GM12891 (cell line): ENCODE measurements around the gene OFD1.

ENCODE experiments used
- DNase-seq: peaks from one replicate; pipeline ENCODE4 v3.0.0; 2011; ENCODE audit warnings: low spot score; ENCODE audit not compliant: insufficient read length
- FAIRE-seq: peaks from 2 replicates; lab custom pipeline; 2011; peaks lifted over from hg19 to GRCh38; lab: Jason Lieb, UNC
- PAX5 ChIP-seq: IDR thresholded peaks from 2 replicates; pipeline ENCODE4 v1.6.1; 2011; ENCODE audit warnings: low read length, moderate library complexity, mild to moderate bottlenecking; ENCODE audit not compliant: insufficient read depth, severe bottlenecking
- POLR2A ChIP-seq: IDR thresholded peaks from 2 replicates; pipeline ENCODE4 v1.6.1; 2011; ENCODE audit warnings: low read depth, low read length, control low read depth
- POLR2AphosphoS5 ChIP-seq: IDR thresholded peaks from 2 replicates; pipeline ENCODE4 v1.6.1; 2011; ENCODE audit warnings: low read depth, low read length, control low read depth
- POU2F2 ChIP-seq: IDR thresholded peaks from 2 replicates; pipeline ENCODE4 v1.6.1; 2011; ENCODE audit warnings: low read depth, mild to moderate bottlenecking, control low read depth, low read length, moderate library complexity
- SPI1 ChIP-seq: IDR thresholded peaks from 2 replicates; pipeline ENCODE4 v1.6.1; 2011; ENCODE audit warnings: low read depth, low read length, control low read depth
- TAF1 ChIP-seq: IDR thresholded peaks from 2 replicates; pipeline ENCODE4 v1.6.1; 2011; ENCODE audit warnings: low read depth, low read length, control low read depth

Gene OFD1

GRCh38 chrX:13702111-13702789 lies 32.3 kb upstream of the OFD1 start:
- TF ChIP-seq PAX5 (no peak), POLR2A (no peak), POLR2AphosphoS5 (no peak)
- no peak for DNase-seq
- peak; percentile 54 for FAIRE-seq

DNA sequence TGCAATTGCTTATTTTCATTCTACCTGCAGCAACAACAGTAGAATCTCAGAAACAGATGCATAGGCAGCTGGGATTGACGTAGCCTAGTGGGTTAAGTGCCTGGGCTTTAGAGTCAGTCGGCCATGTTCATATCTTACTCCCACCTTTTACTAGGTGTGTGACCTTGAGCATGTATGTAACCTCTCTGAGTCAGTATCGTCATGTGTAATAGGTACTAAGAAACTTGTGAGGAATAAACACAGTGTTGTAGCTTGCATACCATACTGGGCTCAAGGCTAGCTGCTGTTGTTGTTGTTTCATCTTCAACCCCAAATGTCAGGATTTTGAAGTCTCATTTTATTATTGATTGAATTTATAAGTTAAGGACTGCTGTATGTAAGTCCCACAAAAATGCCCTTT lies 31.4 kb upstream of the OFD1 start:
- no peak for TF ChIP-seq SPI1
- no peak for TF ChIP-seq PAX5
- no peak for TF ChIP-seq POLR2AphosphoS5
- FAIRE-seq (no peak), DNase-seq (no peak)

- TF ChIP-seq POLR2AphosphoS5: no peak
- no peak for TF ChIP-seq PAX5
- no peak for TF ChIP-seq SPI1
- no peak for TF ChIP-seq POLR2A
- TF ChIP-seq POU2F2: no peak
- FAIRE-seq (no peak), DNase-seq (no peak)
Observed at GRCh38 chrX:13703589-13703988, 31.0 kb upstream of the OFD1 start.

GRCh38 chrX:13711141-13711540 lies 23.4 kb upstream of the OFD1 start:
- no peak for FAIRE-seq
- no peak for TF ChIP-seq PAX5
- no peak for TF ChIP-seq POU2F2
- TF ChIP-seq POLR2A: no peak
- no peak for DNase-seq

DNA sequence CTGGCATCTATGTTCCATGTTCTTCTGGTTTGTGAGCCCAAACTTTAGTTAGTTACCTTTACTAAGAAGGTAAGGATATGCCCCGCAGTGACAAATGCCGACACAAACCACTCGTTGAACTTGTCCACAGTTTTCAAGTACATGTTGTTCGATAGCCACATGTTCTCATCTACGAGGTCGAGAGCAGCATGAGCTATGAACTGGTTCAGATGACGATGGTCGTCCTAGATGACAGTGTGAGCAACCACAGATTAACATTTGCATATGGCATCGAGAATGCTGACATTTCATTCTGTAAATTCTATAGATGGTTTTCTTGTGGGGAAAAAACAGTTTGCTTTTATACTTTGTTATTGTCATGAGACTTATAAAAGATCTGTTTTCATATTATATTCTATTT lies 18.1 kb upstream of the OFD1 start:
- DNase-seq (no peak), FAIRE-seq (peak; percentile 80)
- TF ChIP-seq POLR2AphosphoS5 (no peak), SPI1 (no peak), POLR2A (no peak), TAF1 (no peak), POU2F2 (no peak), PAX5 (no peak)

DNA sequence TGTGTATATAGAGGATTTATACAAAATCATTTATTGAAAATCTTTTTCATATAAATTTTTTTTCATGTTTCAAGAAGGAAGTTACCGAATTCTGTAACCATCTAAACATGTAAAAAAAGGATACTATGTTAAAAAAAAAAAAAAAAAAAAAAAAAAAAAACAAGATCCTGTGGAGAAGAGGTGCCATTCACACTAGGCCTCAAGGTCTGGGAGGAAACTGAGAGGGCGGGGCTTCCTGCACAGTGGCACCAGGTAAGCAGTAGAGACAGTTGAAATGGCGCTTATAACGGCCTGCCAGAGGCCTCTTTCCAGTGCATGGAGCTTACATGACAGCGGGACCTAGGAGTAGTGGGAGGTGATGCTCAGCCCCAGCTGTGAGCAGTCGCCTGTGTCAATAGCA lies 17.6 kb upstream of the OFD1 start:
- TF ChIP-seq TAF1 (no peak), POLR2AphosphoS5 (no peak), PAX5 (no peak), POU2F2 (no peak), SPI1 (no peak), POLR2A (no peak)
- FAIRE-seq: peak; percentile 16
- DNase-seq: no peak

GRCh38 chrX:13717700-13718472 lies 16.7 kb upstream of the OFD1 start:
- TF ChIP-seq POLR2AphosphoS5 (no peak), PAX5 (no peak), POU2F2 (no peak), POLR2A (no peak), TAF1 (no peak), SPI1 (no peak)
- FAIRE-seq (no peak), DNase-seq (no peak)

DNA sequence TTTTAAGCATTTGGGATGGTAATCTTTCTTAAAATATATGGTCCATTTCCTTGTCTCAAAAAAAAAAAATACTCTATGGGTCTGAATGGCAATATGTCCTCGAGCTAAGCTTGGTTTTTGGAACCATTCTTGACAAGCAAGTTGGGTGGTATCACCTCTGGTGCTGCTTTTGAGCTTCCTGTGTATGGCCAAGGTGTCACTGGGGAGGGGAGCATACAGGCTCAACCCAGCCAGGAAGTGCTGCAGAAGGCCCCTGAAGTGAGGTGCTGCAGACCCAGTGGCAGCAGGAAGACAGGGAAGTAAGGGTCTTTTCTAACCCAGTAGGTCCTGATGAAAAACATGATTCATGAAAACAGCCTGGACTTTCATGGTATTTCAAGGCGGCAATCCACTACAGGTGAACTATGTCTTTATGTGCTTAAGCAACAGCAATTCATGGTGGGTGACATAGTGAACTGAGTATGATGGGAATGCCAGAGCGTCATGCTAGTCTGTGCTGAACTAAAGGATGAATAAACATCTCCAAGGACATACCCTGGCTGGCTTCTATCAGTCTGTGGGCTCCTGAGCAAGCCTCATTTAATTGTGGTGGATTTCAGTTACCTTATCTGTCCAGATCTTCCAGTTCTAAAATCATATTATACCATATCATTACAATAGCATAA lies 15.2 kb upstream of the OFD1 start:
- FAIRE-seq (no peak), DNase-seq (no peak)
- no peak for TF ChIP-seq TAF1
- no peak for TF ChIP-seq POU2F2
- no peak for TF ChIP-seq SPI1
- TF ChIP-seq PAX5: no peak
- no peak for TF ChIP-seq POLR2AphosphoS5
- no peak for TF ChIP-seq POLR2A

DNA sequence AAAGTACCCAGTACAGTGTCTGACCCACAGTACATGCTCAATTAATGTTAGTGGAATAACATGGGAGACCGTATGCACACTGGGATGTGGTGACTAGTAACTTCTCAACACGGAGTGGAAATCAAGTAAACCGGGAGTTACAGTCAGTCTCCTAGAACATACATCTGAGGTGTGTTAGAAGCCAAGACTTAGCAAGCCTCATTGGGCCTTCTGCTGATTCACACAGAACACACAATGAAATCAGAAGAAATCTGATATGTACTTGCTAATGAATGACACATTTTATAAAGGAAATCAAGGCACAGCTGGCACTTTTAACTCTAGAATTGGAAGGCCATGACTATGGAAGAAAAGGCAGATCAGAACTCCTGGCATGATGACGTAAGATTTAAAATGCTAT lies 13.2 kb upstream of the OFD1 start:
- DNase-seq (no peak), FAIRE-seq (no peak)
- TF ChIP-seq POLR2A: no peak
- TF ChIP-seq SPI1: no peak
- TF ChIP-seq POU2F2: no peak
- no peak for TF ChIP-seq POLR2AphosphoS5
- TF ChIP-seq TAF1: no peak
- TF ChIP-seq PAX5: no peak
